Measurements from ENCODE around the gene DLEU7. TPM values are rescaled to one million over a fixed set of nuclear protein-coding genes. Genes with fewer than 3 reads are reported as not detected.
A peak's percentile ranks its signal among the peaks of the same experiment; 100 is the strongest.

The DLEU7 gene
- total RNA-seq, result not detected

GRCh38 chr13:50843257-50844083 lies at the start of gene DLEU7:
Gene DLEU7, minus strand, starts transcription at chr13:50843692. Its CDS starts 46 bp downstream, at chr13:50843646.
- DNase-seq (no peak), ATAC-seq (no peak)
- Mint-ChIP-seq H3K4me1 (ENCODE audit: low read depth) (peaks cover 12% of the 10 kb centered on the region), H3K4me3 (no peak within 1 kb of the TSS), H3K27ac (no peak within 1 kb of the TSS), H3K36me3 (ENCODE audit: low read depth) (no peaks in the 10 kb centered on the region), H3K9me3 (no peaks in the 10 kb centered on the region), H3K27me3 (peaks cover 10% of the 10 kb centered on the region)
- TF ChIP-seq CTCF (IDR thresholded peaks at IDR 0.05), result no peak
- POLR2A ChIA-PET, result no interaction called here
- CTCF ChIA-PET, result no interaction called here
- intact Hi-C loops (cut with micrococcal nuclease), result no loop called here

GRCh38 chr13:50892210-50892944 lies 48.9 kb upstream of the DLEU7 start:
- ChIA-PET CTCF (interaction anchor here (1.0 to 6.3 kb wide), 6 partner anchors 12 to 894 kb away, joined by 3 to 78 read pairs (median 3); partner anchors contain the start of gene RNASEH2B), POLR2A (interaction anchor here (0.6 to 5.8 kb wide), 9 partner anchors 11 to 924 kb away, joined by 3 to 55 read pairs (median 3); partner anchors contain the start of genes RNASEH2B and TRIM13)
- Mint-ChIP-seq H3K27me3 (no peaks in the 10 kb centered on the region), H3K4me1 (ENCODE audit: low read depth) (peaks cover 28% of the 10 kb centered on the region), H3K36me3 (ENCODE audit: low read depth) (peaks cover 7% of the 10 kb centered on the region), H3K27ac (peak overlapping the region; percentile 96), H3K9me3 (peaks cover 6% of the 10 kb centered on the region), H3K4me3 (peak overlapping the region; percentile 67)
- intact Hi-C loops (cut with micrococcal nuclease), result no loop called here
- ATAC-seq (peak; percentile 61), DNase-seq (peak; percentile 59)
- no peak for TF ChIP-seq CTCF (IDR thresholded peaks at IDR 0.05)

GRCh38 chr13:50891206-50891605 lies 47.7 kb upstream of the DLEU7 start:
- no peak overlapping the region for H3K4me3 Mint-ChIP-seq
- ChIA-PET CTCF (interaction anchor here (1.0 to 6.3 kb wide), 4 partner anchors 14 to 894 kb away, joined by 3 to 78 read pairs (median 4); partner anchors contain the start of gene RNASEH2B), POLR2A (interaction anchor here (1.3 to 5.8 kb wide), 2 partner anchors 19 to 78 kb away, joined by 3 to 55 read pairs; partner anchors contain the start of gene RNASEH2B)
- TF ChIP-seq CTCF (IDR thresholded peaks at IDR 0.05), result no peak
- H3K27me3 Mint-ChIP-seq, result no peaks in the 10 kb centered on the region
- intact Hi-C loops (cut with micrococcal nuclease), result no loop called here
- no peak for DNase-seq
- peaks cover 28% of the 10 kb centered on the region for H3K4me1 Mint-ChIP-seq (ENCODE audit: low read depth)
- peaks cover 6% of the 10 kb centered on the region for H3K9me3 Mint-ChIP-seq
- H3K27ac Mint-ChIP-seq, result peak overlapping the region; percentile 47
- no peak for ATAC-seq
- H3K36me3 Mint-ChIP-seq (ENCODE audit: low read depth), result peaks cover 7% of the 10 kb centered on the region

- no peaks in the 10 kb centered on the region for H3K27me3 Mint-ChIP-seq
- DNase-seq, result no peak
- peaks cover 4% of the 10 kb centered on the region for H3K36me3 Mint-ChIP-seq (ENCODE audit: low read depth)
- peaks cover 24% of the 10 kb centered on the region for H3K4me1 Mint-ChIP-seq (ENCODE audit: low read depth)
- ATAC-seq, result no peak
- TF ChIP-seq CTCF (IDR thresholded peaks at IDR 0.05), result no peak
- no peaks in the 10 kb centered on the region for H3K9me3 Mint-ChIP-seq
- no peak overlapping the region for H3K4me3 Mint-ChIP-seq
- CTCF ChIA-PET, result interaction anchor here (1.1 kb wide), 1 partner anchor 22 kb away, joined by 3 read pairs; no protein-coding TSS in a partner anchor
- POLR2A ChIA-PET, result no interaction called here
- H3K27ac Mint-ChIP-seq, result no peak overlapping the region
- intact Hi-C loops (cut with micrococcal nuclease), result no loop called here
Measured at GRCh38 chr13:50889317-50889716, 45.8 kb upstream of the DLEU7 start.

Data from activated CD8-positive, alpha-beta T cell treated with anti-CD3 and anti-CD28 coated beads for 36 hours (primary cell).